ACHN (cell line): ENCODE measurements around the gene RERG.

Source experiments
- DNase-seq: peaks from one replicate; pipeline ENCODE4 v3.0.0-alpha.2; 2015
- in situ Hi-C: cut with HindIII; loops from 2 replicates; pipeline ENCODE4 v1.10.0; 2017; ENCODE audit warnings: low sequenced_read_pairs, low pct_ligation_motif_present, low pct_unique_long_range_greater_than_20kb

RERG gene

GRCh38 chr12:15163030-15163976 is 57.9 kb downstream of the RERG start:
- no peak for DNase-seq
- in situ Hi-C loops: no loop called here

GRCh38 chr12:15158083-15158482 is 63.1 kb downstream of the RERG start:
- no peak for DNase-seq
- in situ Hi-C loops: no loop called here

- in situ Hi-C loops: no loop called here
- DNase-seq: no peak
Observed at GRCh38 chr12:15157269-15157671, 63.9 kb downstream of the RERG start.

- no peak for DNase-seq
- in situ Hi-C loops: no loop called here
Observed at GRCh38 chr12:15155271-15155670, 65.9 kb downstream of the RERG start.

GRCh38 chr12:15154103-15154502 is 67.1 kb downstream of the RERG start:
- in situ Hi-C loops: no loop called here
- DNase-seq: no peak

- peak; percentile 63 for DNase-seq
- in situ Hi-C loops: no loop called here
Observed at GRCh38 chr12:15152868-15153267, 68.3 kb downstream of the RERG start.

GRCh38 chr12:15152456-15152855 is 68.8 kb downstream of the RERG start:
- peak; percentile 47 for DNase-seq
- in situ Hi-C loops: no loop called here

GRCh38 chr12:15151161-15152091 is 69.8 kb downstream of the RERG start:
- in situ Hi-C loops: no loop called here
- DNase-seq: peak; percentile 69

- in situ Hi-C loops: no loop called here
Observed at GRCh38 chr12:15146585-15146984, 74.6 kb downstream of the RERG start.

GRCh38 chr12:15143467-15143866 is 77.8 kb downstream of the RERG start:
- DNase-seq: no peak
- in situ Hi-C loops: no loop called here

More at GRCh38 chr12:15146585-15146984, 74.6 kb downstream of the RERG start:
- DNase-seq: no peak

- no peak for DNase-seq
- in situ Hi-C loops: no loop called here
Observed at GRCh38 chr12:15142711-15143110, 78.5 kb downstream of the RERG start.

GRCh38 chr12:15131431-15131830 is 89.8 kb downstream of the RERG start:
- DNase-seq: peak; percentile 10
- in situ Hi-C loops: no loop called here

- in situ Hi-C loops: no loop called here
- no peak for DNase-seq
Observed at GRCh38 chr12:15130541-15130940, 90.7 kb downstream of the RERG start.

- DNase-seq: no peak
- in situ Hi-C loops: no loop called here
Observed at GRCh38 chr12:15123401-15123800, 97.8 kb downstream of the RERG start.

GRCh38 chr12:15122344-15122743 is 98.9 kb downstream of the RERG start:
- in situ Hi-C loops: no loop called here
- no peak for DNase-seq

- in situ Hi-C loops: no loop called here
- DNase-seq: no peak
Observed at GRCh38 chr12:15118955-15119354, 102.3 kb downstream of the RERG start.

GRCh38 chr12:15116983-15117382 is 104.2 kb downstream of the RERG start:
- DNase-seq: no peak
- in situ Hi-C loops: no loop called here

GRCh38 chr12:15116086-15116485 is 105.1 kb downstream of the RERG start:
- no peak for DNase-seq
- in situ Hi-C loops: no loop called here

GRCh38 chr12:15115434-15115833 is 105.8 kb downstream of the RERG start:
- in situ Hi-C loops: no loop called here
- no peak for DNase-seq
